ENCODE results near the gene STXBP5. TPM values are rescaled to one million over a fixed set of nuclear protein-coding genes. Genes with fewer than 3 reads are reported as not detected.

The STXBP5 gene
- total RNA-seq, 1 experiment from 2014 or later: 10.1 TPM

DNA sequence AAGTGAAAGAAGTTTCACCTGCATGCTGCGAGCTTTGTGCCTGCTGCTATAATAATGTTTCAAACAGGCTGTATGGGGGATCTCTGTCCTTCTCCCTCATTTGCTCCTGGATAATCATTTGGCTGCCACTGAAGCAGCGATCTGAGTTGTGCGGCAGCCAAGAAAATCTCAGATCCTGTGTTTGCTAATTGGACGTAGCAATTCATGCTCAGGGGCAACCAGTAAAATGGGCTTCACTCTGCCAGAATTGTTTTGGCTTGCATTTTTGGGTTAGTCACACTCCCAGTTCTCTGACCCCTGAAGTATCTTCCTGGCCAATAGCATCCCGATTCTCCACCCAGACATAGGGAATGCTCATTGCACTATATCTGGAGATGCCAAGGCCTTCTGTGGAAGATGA is 13.7 kb upstream of the STXBP5 start:
- no peak overlapping the region for H3K27ac Mint-ChIP-seq (ENCODE audit: unreplicated experiment)
- CTCF ChIA-PET: interaction anchor here (0.5 kb wide), 1 partner anchor 97 kb away, joined by 4 read pairs; no protein-coding TSS in a partner anchor
- TF ChIP-seq, protein P1, sequence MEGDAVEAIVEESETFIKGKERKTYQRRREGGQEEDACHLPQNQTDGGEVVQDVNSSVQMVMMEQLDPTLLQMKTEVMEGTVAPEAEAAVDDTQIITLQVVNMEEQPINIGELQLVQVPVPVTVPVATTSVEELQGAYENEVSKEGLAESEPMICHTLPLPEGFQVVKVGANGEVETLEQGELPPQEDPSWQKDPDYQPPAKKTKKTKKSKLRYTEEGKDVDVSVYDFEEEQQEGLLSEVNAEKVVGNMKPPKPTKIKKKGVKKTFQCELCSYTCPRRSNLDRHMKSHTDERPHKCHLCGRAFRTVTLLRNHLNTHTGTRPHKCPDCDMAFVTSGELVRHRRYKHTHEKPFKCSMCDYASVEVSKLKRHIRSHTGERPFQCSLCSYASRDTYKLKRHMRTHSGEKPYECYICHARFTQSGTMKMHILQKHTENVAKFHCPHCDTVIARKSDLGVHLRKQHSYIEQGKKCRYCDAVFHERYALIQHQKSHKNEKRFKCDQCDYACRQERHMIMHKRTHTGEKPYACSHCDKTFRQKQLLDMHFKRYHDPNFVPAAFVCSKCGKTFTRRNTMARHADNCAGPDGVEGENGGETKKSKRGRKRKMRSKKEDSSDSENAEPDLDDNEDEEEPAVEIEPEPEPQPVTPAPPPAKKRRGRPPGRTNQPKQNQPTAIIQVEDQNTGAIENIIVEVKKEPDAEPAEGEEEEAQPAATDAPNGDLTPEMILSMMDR (IDR thresholded peaks at IDR 0.05; ENCODE audit: unreplicated experiment): no peak
- intact Hi-C loops (cut with micrococcal nuclease; ENCODE audit: unreplicated experiment): no loop called here
- H3K9me3 Mint-ChIP-seq (ENCODE audit: low read depth, unreplicated experiment): no peaks in the 10 kb centered on the region
- H3K27me3 Mint-ChIP-seq (ENCODE audit: unreplicated experiment): no peaks in the 10 kb centered on the region
- DNase-seq: no peak
- no peaks in the 10 kb centered on the region for H3K36me3 Mint-ChIP-seq (ENCODE audit: insufficient read depth, unreplicated experiment)
- no TSS peak for BruUV-seq (replicated peaks)
- H3K4me1 Mint-ChIP-seq (ENCODE audit: low read depth, unreplicated experiment): no peaks in the 10 kb centered on the region
- H3K4me3 Mint-ChIP-seq (ENCODE audit: low read depth, unreplicated experiment): no peak overlapping the region

DNA sequence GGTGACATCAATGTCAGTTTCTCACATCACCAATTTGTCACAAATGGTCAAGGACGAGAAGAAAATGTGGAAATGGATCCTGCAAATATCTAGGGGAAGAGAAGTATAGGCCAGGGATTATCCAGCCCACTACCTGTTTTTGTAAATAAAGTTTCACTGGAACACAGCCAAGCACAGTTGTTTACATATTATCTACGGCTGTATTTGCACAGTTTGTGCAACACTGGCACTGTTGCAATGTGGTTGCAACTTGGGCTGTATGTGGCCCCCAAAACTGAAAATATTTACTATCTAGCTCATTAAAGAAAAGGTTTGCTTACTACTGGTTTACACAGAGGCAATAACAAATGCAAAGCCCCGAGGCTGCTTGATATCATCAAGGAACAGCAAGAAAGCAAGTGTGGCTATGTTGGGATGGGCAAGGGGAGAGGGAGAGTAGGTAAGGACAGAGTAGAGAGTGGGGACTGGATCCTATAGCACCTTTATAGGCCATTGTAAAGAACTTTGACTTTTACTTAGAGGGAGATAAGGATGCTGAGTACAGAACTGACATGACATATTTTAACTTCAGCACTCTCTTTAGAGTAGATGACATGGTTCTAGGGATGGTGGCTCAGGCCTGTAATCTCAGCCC is 11.8 kb upstream of the STXBP5 start:
- intact Hi-C loops (cut with micrococcal nuclease; ENCODE audit: unreplicated experiment): no loop called here
- TF ChIP-seq, protein P1 (IDR thresholded peaks at IDR 0.05; ENCODE audit: unreplicated experiment): no peak
- no peaks in the 10 kb centered on the region for H3K27me3 Mint-ChIP-seq (ENCODE audit: unreplicated experiment)
- H3K4me1 Mint-ChIP-seq (ENCODE audit: low read depth, unreplicated experiment): no peaks in the 10 kb centered on the region
- no peaks in the 10 kb centered on the region for H3K9me3 Mint-ChIP-seq (ENCODE audit: low read depth, unreplicated experiment)
- BruUV-seq (replicated peaks): no TSS peak
- H3K36me3 Mint-ChIP-seq (ENCODE audit: insufficient read depth, unreplicated experiment): no peaks in the 10 kb centered on the region
- no peak overlapping the region for H3K4me3 Mint-ChIP-seq (ENCODE audit: low read depth, unreplicated experiment)
- no peak overlapping the region for H3K27ac Mint-ChIP-seq (ENCODE audit: unreplicated experiment)
- DNase-seq: no peak
- CTCF ChIA-PET: no interaction called here

DNA sequence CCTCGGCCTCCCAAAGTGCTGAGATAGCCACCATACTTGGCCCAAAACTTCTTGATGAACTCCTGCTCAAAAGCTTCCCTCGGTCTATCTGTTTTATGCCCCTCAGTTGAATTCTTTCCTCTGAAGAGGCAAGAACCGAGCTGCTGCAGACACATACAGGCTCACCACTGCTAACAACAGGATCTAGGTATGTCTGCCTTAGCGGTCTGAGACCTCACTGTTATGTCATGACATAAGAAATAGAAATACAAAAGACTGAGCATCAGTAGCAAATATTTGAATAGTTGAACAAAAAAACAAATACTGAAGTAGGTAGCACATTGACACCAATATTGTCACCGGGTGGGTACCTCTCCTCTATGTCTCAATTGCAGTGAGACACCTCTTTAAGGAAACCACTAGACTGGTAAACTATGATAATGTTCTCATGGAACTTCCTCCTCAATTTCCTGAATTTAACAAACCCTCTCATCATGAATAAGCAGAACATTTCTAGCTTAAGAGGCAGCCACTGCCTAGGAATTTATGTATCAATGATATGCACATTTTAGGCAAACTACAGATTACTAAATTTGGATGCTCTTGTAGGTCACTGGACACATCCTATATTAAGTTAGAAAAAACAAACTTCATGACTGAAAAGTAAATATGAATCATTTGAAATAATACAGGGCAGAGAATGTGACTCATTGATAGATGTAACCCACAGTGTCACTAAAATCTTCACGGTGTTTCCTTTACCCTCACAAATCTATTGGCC is 9.4 kb upstream of the STXBP5 start:
- Mint-ChIP-seq H3K4me1 (ENCODE audit: low read depth, unreplicated experiment) (no peaks in the 10 kb centered on the region), H3K36me3 (ENCODE audit: insufficient read depth, unreplicated experiment) (no peaks in the 10 kb centered on the region), H3K9me3 (ENCODE audit: low read depth, unreplicated experiment) (no peaks in the 10 kb centered on the region), H3K27me3 (ENCODE audit: unreplicated experiment) (no peaks in the 10 kb centered on the region), H3K27ac (ENCODE audit: unreplicated experiment) (no peak overlapping the region), H3K4me3 (ENCODE audit: low read depth, unreplicated experiment) (no peak overlapping the region)
- CTCF ChIA-PET: interaction anchor here (0.6 kb wide), 1 partner anchor 1667 kb away, joined by 3 read pairs; no protein-coding TSS in a partner anchor
- intact Hi-C loops (cut with micrococcal nuclease; ENCODE audit: unreplicated experiment): no loop called here
- BruUV-seq (replicated peaks): no TSS peak
- TF ChIP-seq, protein P1 (IDR thresholded peaks at IDR 0.05; ENCODE audit: unreplicated experiment): no peak
- no peak for DNase-seq

DNA sequence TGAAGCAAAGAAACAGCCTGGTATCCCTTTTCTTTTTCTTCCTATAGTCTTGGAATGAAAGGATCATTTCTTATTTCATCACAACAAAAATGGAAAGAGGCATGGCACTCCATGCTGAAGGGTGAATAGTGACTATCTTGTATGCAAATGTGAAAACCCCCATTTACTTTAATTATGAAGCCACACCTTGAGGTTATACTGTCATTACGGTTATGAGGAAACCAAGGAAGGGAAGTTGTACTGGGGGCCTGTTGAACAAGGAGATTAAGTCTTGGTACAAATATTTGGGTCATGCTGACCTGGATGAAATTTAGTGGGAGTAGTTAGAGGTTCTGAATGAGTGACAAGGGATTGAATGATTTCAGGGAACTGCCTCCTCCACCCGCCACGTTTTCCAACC is 8.7 kb upstream of the STXBP5 start:
- Mint-ChIP-seq H3K4me1 (ENCODE audit: low read depth, unreplicated experiment) (no peaks in the 10 kb centered on the region), H3K4me3 (ENCODE audit: low read depth, unreplicated experiment) (no peak overlapping the region), H3K9me3 (ENCODE audit: low read depth, unreplicated experiment) (no peaks in the 10 kb centered on the region), H3K27me3 (ENCODE audit: unreplicated experiment) (no peaks in the 10 kb centered on the region), H3K36me3 (ENCODE audit: insufficient read depth, unreplicated experiment) (no peaks in the 10 kb centered on the region), H3K27ac (ENCODE audit: unreplicated experiment) (no peak overlapping the region)
- BruUV-seq (replicated peaks): no TSS peak
- TF ChIP-seq, protein P1 (IDR thresholded peaks at IDR 0.05; ENCODE audit: unreplicated experiment): no peak
- intact Hi-C loops (cut with micrococcal nuclease; ENCODE audit: unreplicated experiment): no loop called here
- CTCF ChIA-PET: interaction anchor here (0.6 kb wide), 1 partner anchor 1668 kb away, joined by 3 read pairs; no protein-coding TSS in a partner anchor
- DNase-seq: no peak

All from Calu3 (cell line).